Skeletal muscle cell (primary cell): ENCODE measurements around the gene STARD13.

Experiments
- DNase-seq: peaks from one replicate; pipeline ENCODE4 v3.0.0-alpha.2; 2010; ENCODE audit warnings: low read depth
- H3K4me3 ChIP-seq: 2 replicates; pipeline ENCODE4 v1.5.1; 2011; ENCODE audit warnings: low read depth, mild to moderate bottlenecking, control low read depth, low read length, moderate library complexity

STARD13 gene

DNA sequence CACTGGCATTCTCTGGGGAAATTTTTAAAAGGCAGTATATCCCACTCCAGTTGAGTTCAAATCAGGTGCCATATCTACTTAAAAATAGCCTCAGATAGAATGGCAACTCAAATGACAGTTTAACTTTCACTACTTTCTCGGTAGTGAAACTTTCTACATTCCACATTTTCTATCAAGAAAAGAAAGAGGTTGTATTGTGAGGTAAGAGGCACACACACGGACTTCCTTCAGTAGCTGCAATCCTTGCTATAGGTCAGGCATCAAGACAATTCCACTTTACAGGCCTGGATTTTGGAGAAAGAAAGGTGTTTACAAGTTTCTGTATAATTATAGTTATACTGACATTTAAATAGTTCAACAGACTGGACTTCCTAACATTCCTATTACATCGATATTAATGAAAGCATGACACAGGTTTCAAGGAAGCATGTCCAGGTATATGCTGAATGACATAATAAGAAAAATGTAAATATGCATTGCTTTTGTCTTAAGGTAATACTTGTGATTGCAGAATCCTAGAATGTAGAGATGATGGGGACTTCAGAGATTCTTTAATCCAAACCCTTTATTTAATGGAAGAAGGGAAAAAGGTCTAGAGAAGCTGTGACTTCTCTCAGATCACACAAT lies 5.2 kb downstream of the STARD13 start:
- H3K4me3 ChIP-seq: no peak overlapping the region
- DNase-seq: no peak

DNA sequence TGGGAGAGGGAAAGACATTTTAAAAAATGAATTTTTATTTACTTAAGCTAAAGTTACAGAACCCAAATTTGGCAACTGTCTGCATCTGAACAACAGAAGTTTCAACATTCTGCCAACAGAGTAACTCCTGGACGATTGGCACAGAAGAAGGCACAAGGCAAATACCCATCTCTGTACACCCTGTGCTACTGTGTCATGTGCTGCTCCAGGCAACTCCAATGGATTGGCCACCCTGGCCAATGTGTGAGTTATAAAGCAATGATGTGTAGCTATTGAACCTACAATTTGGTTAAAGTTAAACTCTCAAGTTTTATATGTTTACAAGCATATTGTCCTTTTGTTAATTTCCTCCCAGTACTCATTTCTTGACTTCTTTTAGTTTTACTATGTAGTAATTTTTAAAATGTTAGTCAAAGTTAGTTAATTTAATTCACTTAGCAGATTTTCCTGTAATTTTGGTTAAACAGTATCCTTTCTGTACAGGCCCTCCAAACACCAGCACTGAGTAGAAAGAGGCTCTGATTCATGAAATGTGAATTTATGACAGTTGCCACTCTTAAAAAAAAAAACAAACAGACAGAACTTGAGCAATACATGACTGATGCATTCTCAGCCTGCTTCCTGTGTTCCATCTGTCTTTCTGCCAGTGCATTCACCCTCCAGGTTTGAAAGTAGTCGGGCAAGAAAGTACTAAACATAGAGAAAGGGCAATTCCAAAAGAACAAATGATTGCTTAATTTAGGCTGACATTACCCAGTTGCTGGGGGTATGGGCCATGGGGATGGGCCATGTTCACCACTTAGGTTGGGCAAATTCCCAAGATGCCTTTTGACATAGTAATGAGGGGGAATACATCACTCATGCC lies 5.9 kb downstream of the STARD13 start:
- peak; percentile 83 for DNase-seq
- H3K4me3 ChIP-seq: no peak overlapping the region

DNA sequence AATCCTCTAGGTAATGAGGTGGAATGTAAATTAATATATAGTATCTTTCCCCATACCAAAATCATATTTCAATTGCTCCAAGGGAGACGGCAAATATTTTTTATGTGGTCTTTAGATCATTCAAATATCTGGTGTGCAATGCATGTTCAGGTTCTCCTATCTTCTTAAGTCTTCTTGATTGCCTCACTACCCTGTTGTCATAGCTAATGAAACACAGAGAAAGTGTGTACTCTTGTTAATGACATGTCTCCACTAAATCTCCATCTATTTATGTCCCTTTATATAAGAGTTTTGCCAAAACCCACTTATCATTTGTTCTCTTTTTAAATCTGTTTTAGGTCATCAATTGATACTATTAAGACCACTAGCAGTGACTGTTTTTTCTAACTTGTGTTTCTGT lies 6.6 kb downstream of the STARD13 start:
- no peak overlapping the region for H3K4me3 ChIP-seq

DNA sequence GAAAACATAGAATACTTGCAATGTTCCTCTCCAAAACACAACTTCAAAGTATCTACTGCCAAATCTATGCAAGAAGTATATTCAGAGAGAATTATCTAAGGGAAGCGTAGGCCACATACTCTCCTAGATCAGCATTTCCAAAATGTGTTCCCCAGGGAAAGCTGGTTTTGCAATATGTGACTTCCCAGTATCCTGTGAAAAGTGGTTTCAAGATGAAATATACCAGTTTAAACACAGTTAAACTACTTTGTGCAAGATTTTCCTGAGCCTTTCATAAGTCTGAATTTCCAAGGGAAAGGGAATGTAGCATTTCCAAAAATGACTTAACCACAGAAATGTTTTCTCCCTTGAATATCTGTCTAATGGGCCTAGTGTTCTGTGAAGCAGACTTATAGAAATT lies 7.6 kb downstream of the STARD13 start:
- no peak overlapping the region for H3K4me3 ChIP-seq
- DNase-seq: peak; percentile 81

More for the DNA sequence above, 6.6 kb downstream of the STARD13 start:
- no peak for DNase-seq

DNA sequence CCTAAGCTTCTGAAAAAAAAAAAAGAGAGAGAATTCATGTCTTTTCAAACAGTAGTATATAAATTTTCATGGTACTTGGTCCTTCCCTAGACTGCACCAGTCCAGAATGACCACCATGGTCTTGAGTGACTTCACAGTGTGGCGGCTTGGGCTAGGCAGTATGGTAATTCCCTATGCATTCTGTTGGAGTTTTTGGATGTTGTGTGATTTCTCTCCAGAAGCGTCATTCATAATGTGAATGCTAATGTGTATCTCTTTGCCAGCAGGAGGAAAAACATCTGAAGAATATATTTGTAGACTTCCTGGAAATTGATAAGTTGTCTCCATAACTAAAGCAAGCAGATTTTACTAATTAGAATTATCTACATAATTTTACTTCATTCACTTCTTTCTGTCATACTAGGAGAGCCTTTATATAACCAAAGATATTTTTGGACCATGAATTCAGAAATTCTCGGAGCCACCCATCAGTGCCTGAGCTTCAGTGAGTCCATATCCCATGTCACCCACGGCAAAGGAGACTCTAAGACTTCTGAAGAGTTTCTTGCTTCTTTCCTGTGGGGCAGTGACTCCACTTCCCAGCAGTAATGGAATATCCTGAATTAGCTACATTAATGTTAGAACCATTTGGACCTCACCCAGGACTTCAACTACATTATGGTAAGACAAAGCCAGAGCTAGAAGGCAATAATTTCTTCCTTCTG lies 8.4 kb downstream of the STARD13 start:
- H3K4me3 ChIP-seq: no peak overlapping the region
- no peak for DNase-seq

DNA sequence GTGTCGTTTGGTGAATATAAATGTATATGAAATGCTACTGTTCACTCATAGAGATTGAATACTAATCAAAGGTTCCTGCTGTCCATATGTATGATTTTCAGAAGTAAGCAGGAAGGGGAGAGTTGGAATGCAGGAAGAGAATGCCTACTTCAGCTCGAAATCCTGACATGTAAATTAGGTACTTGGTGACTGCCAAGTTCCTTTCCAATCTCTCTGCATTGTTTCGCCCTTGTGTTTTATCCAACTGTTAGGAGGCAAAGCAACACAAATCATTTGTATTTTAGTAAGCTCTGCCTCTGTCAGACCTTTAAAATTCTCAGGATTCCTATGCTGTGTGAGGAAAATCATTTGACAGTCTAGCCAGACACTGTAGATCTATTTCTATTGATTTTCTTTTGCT lies 9.0 kb downstream of the STARD13 start:
- no peak for DNase-seq
- H3K4me3 ChIP-seq: no peak overlapping the region

DNA sequence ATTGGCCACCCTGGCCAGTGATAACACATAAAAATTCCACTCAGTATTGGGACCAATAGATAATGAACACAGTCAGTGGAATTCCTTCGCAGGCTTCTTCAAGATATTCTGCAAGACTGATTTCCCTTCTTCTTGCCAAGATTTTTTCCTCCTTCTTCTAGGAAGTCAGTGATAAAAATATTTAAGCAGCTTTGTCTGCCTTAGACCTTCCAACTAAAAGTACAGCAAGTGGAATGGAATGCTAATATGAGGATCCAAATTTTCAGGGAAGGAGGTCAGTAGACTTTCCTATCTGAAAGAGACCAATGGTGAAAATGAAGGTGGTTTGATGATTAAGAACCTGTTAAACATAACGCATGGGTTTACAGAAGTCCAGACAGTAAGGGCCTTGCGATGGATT lies 9.6 kb downstream of the STARD13 start:
- no peak for DNase-seq
- H3K4me3 ChIP-seq: no peak overlapping the region

DNA sequence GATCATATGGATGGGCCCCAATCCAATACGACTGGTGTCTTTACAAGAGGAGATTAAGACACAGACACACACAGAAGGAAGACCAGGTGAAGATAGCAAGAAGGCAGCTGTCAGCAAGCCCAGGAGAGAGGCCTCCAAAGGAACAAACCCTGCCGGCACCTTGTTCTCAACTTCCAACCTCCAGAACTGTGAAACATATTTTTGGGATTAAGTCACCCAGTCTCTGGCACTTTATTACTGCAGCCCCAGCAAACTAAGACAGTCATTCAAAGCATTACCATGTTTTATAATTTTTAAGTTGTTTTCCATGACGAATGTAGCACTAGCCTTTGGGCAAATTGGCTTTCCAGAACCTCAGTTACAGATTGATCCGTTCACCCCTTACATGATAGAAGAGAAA lies 11.3 kb downstream of the STARD13 start:
- H3K4me3 ChIP-seq: no peak overlapping the region
- no peak for DNase-seq

DNA sequence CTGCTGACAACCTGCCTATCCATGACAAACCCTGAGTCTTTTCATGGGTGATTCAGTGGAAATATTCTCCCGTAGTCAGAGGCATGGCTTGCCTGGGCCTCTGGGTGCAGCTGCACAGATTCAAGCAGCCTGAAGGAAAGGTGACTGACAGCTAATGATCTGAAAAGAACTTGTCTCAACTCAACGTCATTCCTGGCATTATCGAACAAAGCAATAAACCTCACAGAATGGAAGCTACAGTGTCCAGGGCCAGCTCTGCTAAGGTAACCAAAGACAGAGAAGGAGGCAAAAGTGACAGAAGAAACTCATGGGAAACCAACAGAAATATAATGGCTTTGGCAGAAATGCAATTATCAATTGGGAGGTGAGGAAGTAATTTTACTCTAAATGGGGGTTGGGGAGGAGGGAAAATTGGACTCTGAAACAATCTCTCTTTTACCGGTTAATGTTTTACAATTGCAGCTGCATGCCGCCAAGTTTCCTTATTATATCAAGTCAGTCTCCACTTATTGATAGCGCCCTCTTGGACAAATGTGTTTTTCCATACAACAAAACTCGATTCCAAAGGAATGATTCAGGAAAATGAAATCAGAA lies 12.9 kb downstream of the STARD13 start:
- H3K4me3 ChIP-seq: no peak overlapping the region
- DNase-seq: no peak

DNA sequence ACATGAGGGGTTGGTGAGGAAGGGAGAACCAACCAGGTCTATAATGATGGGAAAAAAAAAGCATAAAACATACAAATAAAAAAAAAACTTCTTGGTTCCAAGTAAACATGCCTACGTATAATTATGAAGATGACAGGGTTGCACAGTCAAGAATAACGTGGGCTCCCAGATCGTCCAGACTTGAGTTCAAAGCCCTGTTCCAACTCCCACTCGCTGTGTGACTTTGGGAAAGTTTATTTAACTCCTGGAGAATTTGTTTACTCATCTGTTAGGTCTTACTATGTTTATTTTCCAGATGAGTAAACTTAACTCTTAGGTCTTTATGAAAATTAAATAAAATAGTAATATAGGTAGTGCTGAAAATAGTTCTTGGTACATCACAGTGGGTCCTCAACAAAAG lies 13.8 kb downstream of the STARD13 start:
- no peak for DNase-seq
- no peak overlapping the region for H3K4me3 ChIP-seq

DNA sequence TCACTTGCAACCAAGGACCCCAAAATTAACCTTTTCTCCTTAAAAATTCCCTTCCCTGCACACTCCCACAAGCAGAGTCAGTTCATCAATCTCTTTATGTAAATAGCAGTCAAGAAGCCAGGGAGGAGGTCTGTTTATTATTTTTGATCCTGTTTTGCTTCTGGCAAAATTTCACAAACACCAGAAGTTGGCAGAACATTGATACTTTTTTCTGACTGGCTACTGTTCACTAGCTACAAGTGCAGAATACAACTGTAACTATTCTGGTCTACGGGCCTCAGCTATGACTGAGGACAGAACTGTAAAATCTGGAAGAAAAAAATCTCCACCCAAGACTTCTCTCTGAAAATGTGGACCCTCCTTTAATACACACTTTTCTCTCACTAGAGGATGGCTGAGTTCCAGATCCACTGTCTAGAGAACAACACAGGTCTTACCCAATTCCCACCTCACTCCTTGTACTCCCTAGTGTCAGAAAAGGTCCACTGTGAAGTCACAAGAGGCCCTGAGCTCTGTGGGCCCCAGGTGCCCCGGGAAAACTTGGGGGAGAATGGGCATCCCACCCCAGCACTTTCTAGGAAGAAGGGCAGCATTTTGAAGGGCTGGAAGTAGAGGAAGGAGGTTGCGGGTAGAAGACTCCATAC lies 14.5 kb downstream of the STARD13 start:
- no peak for DNase-seq
- no peak overlapping the region for H3K4me3 ChIP-seq

DNA sequence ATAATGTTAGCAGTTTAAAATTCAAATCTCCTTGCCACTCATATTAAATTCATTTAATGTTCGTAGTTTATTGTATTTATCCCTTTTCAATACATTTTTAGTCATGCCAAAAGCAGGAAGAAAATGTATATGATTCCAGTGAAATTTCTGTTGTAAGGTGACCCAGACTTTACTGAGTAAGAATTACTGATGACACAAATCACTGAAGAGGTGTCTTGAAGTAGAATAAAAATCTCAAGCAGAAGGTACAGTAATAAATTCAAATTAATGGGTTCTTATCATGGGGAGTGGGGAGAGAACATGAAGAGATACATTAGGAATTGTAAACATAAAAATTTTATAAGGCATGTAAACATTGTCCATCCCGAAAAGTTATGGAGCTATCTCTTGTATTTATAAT lies 19.9 kb downstream of the STARD13 start:
- DNase-seq: no peak

DNA sequence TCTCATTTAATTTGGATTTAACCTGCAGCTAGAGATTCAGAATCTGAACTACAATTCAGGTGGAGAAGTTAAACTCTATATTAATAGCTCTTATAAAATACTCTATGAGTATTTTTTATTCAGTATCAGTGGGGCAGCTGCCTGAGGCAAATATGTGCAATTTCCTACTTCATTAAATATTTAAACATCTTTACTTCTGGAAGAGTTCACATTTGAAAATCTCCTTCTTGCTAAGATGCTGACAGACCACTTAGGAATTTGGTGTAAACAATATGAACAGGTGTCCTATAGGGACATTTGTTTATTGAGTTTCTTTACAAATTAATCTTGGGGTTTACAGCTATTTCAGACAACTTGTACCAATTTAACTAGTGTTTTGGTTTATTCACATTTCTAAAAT lies 20.4 kb downstream of the STARD13 start:
- no peak overlapping the region for H3K4me3 ChIP-seq
- no peak for DNase-seq

More for the DNA sequence above, 19.9 kb downstream of the STARD13 start:
- H3K4me3 ChIP-seq: no peak overlapping the region

DNA sequence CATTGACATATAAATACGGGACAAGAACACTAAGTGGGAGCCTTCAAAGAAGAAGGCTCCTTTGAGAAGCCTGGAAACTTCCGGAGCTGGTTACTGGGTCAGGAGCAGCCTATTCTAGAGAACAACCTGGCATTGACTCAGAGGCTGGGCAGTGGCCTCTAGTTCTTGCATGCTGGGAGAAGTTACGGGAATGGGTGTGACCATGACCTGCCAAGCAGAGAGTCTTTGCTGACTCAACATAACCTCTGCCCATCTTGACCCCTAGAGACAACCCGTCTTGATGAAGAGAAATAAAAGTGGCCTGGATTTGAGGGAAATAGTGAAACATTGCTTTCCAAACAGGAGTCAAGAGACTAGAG lies 21.0 kb downstream of the STARD13 start:
- H3K4me3 ChIP-seq: no peak overlapping the region
- DNase-seq: no peak

DNA sequence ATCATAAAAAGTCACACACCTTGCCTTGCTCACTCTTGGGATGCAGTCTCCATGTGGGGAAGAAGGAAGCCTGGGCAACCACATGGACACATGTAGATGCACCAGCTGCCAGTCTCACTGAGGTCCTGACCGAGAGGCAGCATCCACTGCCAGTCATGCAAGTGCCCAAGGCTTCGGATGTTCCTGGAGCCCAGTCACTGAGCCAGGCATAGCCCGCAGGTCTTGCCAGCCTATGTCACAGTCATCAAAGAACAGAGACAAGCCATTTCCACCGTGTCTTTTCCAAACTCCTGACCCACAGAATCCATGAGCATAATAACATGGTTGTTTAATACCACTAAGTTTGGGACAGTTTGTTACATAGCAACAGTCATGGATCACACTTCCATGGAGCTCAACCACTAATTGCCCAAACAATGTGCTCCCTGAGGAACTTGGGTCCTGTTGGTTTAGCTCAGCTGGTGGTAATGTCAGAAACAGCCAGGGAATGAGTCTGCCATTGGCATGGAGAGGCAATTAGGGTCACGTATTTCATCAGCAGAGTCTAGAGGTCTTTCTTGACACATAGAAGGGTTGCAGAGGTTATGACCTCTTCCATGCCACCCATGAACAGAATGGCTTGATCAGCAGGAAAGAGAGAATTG lies 21.5 kb downstream of the STARD13 start:
- no peak overlapping the region for H3K4me3 ChIP-seq
- no peak for DNase-seq

DNA sequence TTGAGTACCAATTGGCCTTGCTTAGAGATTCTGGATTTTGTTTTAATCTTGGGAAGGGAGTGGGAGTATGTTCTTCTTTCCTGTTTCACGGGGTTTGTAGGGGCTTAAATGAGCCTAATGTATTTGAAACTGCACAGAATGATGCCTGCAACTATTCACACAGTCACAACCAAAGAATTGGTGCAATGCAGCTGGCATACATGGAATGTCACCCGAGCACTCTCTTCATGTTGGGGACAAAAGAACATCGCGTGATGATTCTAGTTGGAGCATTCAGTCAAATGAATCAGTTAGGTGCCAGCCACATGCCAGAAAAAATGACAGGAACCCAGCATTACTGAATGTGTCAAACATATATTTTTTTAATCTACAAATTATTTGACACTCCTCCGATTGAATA lies 22.1 kb downstream of the STARD13 start:
- H3K4me3 ChIP-seq: no peak overlapping the region
- no peak for DNase-seq

DNA sequence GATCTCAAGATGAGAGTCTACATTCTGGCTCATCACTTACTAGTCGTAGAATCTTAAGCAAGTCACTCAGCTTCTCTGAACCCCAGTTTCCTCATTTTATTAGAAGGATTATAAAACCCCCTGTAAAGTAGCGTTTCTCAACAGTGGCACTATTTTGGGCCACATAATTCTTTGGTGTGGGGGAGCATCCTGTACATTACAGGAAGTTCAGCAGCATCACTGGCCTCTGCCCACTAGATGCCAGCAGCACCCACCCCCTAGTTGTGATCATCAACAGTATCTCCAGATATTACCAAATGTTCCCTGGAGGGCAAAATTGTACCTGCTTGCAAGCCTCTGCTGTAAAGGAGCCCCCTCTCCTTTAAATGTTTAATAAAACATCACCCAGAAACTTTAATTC lies 22.6 kb downstream of the STARD13 start:
- no peak overlapping the region for H3K4me3 ChIP-seq
- DNase-seq: no peak

DNA sequence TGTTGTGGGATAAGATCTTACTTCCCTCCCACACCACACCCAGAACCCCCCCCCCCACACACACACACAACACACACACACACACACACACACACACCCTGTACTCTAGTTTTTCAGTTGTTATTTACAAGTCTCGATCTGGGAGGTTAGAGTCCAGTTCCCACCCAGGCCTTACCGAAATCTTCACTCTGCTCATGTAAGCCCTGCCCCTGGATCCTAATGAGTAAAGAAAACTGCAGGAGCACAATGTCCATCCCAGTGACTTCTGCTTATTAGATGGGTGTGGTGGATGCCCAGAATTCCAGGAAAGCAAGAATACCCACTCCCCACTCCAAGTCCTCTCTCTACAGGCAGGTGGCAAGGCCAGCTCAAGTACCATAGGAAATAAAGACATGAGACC lies 23.0 kb downstream of the STARD13 start:
- DNase-seq: no peak

DNA sequence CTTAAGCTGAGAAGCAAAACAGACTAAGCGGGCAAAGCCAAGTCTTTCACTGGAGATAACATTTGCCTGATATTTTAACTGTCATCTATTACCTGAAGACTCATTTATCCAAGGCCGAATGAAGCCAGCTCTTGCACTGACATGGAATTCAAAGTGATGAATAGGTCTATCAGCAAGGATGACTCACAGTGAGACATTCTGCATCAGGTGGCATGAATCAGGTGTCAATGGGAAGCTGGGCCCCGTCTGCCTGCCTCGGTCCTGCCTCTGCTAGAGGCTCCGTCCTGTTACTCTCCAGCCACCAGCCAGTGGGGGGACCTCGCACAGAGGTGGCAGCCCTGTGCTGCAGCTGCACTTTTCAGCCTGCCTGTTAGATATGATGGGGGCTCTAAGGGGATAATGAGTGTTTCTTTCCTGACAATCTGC lies 23.5 kb downstream of the STARD13 start:
- H3K4me3 ChIP-seq: no peak overlapping the region
- DNase-seq: no peak

More for the DNA sequence above, 23.0 kb downstream of the STARD13 start:
- H3K4me3 ChIP-seq: no peak overlapping the region
